Nephron (organoid): ENCODE data around the gene VSIR.

ENCODE experiments used
- H3K27ac Mint-ChIP-seq, 3 experiments: 2 replicates each; pipeline ENCODE4 v1.8.0; 2020; ENCODE audit warnings: mixed read lengths in 3 of 3, mild to moderate bottlenecking in 2 of 3, moderate library complexity in 1 of 3
- H3K27me3 Mint-ChIP-seq: 2 replicates; pipeline ENCODE4 v1.8.0; 2021; ENCODE audit warnings: low read depth, mild to moderate bottlenecking, moderate library complexity, mixed read lengths
- H3K36me3 Mint-ChIP-seq: 2 replicates; pipeline ENCODE4 v1.8.0; 2020; ENCODE audit warnings: low read depth, mixed read lengths
- H3K4me1 Mint-ChIP-seq: 2 replicates; pipeline ENCODE4 v1.8.0; 2020; ENCODE audit warnings: mixed read lengths
- H3K4me3 Mint-ChIP-seq, 3 experiments: 2 replicates each; pipeline ENCODE4 v1.8.0; 2020; ENCODE audit warnings: mild to moderate bottlenecking in 3 of 3, mixed read lengths in 3 of 3, moderate library complexity in 2 of 3
- H3K9me3 Mint-ChIP-seq: 2 replicates; pipeline ENCODE4 v1.8.0; 2020; ENCODE audit warnings: mixed read lengths
- CTCF ChIP-seq, 3 experiments: fragments of 200-600 bp; sonication (generic); IDR thresholded peaks; one replicate each; pipeline ENCODE4 v1.5.0; 2021; ENCODE audit warnings: antibody characterized with exemption in 3 of 3; ENCODE audit not compliant: unreplicated experiment in 3 of 3

VSIR gene

DNA sequence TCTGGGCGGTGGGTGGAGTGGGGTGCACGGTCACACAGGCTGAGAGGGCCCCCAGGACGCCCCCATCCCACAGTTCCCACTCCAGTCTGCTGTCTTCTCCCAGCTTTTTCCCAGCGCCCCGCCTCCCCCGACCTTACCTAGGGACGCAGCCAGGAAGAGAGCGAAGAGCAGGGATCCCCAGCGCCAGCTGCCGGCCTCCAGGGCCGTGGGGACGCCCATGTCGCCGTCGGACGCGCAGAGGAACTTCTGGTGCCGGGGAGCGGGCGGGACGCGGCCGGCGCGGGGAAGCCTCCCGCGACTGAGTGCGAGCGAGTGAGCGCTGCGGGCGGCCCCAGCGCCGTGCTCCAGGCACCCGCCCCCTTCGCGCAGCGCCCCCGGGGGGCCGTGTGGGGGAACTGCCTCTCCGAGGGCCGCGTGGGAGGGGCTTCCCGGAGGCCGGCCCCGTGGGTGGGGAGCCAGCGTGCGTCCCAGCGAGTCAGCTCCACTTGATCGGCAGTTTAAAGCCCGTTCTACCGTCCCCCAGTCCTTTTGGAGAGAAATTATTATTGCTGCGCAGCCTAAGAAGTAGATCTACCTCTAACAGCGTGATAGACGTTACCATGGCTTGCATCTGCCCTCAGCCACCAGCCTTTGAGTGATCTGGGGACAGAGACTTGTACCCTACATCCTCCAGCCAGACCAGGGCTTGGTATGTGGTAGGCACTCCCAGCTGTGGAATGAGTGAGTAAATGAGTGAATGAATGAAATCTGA, at the start of gene VSIR:
Gene VSIR, minus strand, starts transcription at position 300 of the 751 bp plus-strand sequence. Its CDS starts 81 bp downstream, at position 219.
- no peaks in the 10 kb centered on the region for H3K9me3 Mint-ChIP-seq
- peak; percentile 78 to 94 (median 83) for TF ChIP-seq CTCF (IDR thresholded peaks at IDR 0.05; ENCODE audit: unreplicated experiment in 3 of 3)
- H3K27ac Mint-ChIP-seq: peak within 1 kb of the TSS in 1 of 3 experiments; percentile 36
- peaks cover 35% of the 10 kb centered on the region for H3K4me1 Mint-ChIP-seq
- H3K4me3 Mint-ChIP-seq: peak within 1 kb of the TSS; percentile 72 to 79 (median 73)
- peaks cover 31% of the 10 kb centered on the region for H3K27me3 Mint-ChIP-seq
- H3K36me3 Mint-ChIP-seq: no peaks in the 10 kb centered on the region

GRCh38 chr10:71821909-71822763, 48.8 kb upstream of the VSIR start:
- H3K4me3 Mint-ChIP-seq: no peak overlapping the region
- no peaks in the 10 kb centered on the region for H3K9me3 Mint-ChIP-seq
- peaks cover 72% of the 10 kb centered on the region for H3K36me3 Mint-ChIP-seq
- H3K27ac Mint-ChIP-seq: no peak overlapping the region
- H3K4me1 Mint-ChIP-seq: no peaks in the 10 kb centered on the region
- no peaks in the 10 kb centered on the region for H3K27me3 Mint-ChIP-seq
- TF ChIP-seq CTCF (IDR thresholded peaks at IDR 0.05; ENCODE audit: unreplicated experiment in 3 of 3): no peak

GRCh38 chr10:71820966-71821365, 47.6 kb upstream of the VSIR start:
- no peak for TF ChIP-seq CTCF (IDR thresholded peaks at IDR 0.05; ENCODE audit: unreplicated experiment in 3 of 3)
- Mint-ChIP-seq H3K27me3 (no peaks in the 10 kb centered on the region), H3K36me3 (peaks cover 77% of the 10 kb centered on the region), H3K4me3 (no peak overlapping the region), H3K27ac (no peak overlapping the region), H3K4me1 (no peaks in the 10 kb centered on the region), H3K9me3 (no peaks in the 10 kb centered on the region)

- no peak for TF ChIP-seq CTCF (IDR thresholded peaks at IDR 0.05; ENCODE audit: unreplicated experiment in 3 of 3)
- peaks cover 74% of the 10 kb centered on the region for H3K36me3 Mint-ChIP-seq
- no peaks in the 10 kb centered on the region for H3K4me1 Mint-ChIP-seq
- no peak overlapping the region for H3K27ac Mint-ChIP-seq
- H3K27me3 Mint-ChIP-seq: no peaks in the 10 kb centered on the region
- no peak overlapping the region for H3K4me3 Mint-ChIP-seq
- H3K9me3 Mint-ChIP-seq: no peaks in the 10 kb centered on the region
Measured at GRCh38 chr10:71819985-71820384, 46.7 kb upstream of the VSIR start.

GRCh38 chr10:71819441-71819861, 46.1 kb upstream of the VSIR start:
- Mint-ChIP-seq H3K36me3 (peaks cover 74% of the 10 kb centered on the region), H3K27me3 (no peaks in the 10 kb centered on the region), H3K4me1 (no peaks in the 10 kb centered on the region), H3K4me3 (no peak overlapping the region), H3K27ac (no peak overlapping the region), H3K9me3 (no peaks in the 10 kb centered on the region)
- no peak for TF ChIP-seq CTCF (IDR thresholded peaks at IDR 0.05; ENCODE audit: unreplicated experiment in 3 of 3)
